GM18511 (cell line): Measurements from ENCODE around the gene RTN4.
"Not testable (repeated sequence)": the region's sequence is repeated elsewhere in the genome, so short reads cannot be mapped to it uniquely, and the experiment has no call there.

ENCODE experiments used
- ATAC-seq: cut with Tn5 transposase; IDR thresholded peaks from one replicate; pipeline ENCODE4 v1.9.1; 2021; ENCODE audit warnings: mild to moderate bottlenecking, moderate library complexity; ENCODE audit not compliant: unreplicated experiment

The RTN4 gene

GRCh38 chr2:55050100-55050994 is at the start of gene RTN4:
RTN4 (minus strand) TSS chr2:55050451; CDS start chr2:55050300, 151 bp downstream.
- ATAC-seq = peak; percentile 82

- ATAC-seq = no peak
These were observed 49.2 kb upstream of the RTN4 start for GRCh38 chr2:55099493-55099877.

GRCh38 chr2:55097461-55098410 is 47.5 kb upstream of the RTN4 start:
- ATAC-seq = no peak

GRCh38 chr2:55097082-55097460 is 46.8 kb upstream of the RTN4 start:
- ATAC-seq = no peak

- no peak for ATAC-seq
These were observed 46.3 kb upstream of the RTN4 start for GRCh38 chr2:55096586-55096985.

- ATAC-seq = no peak
These were observed 43.1 kb upstream of the RTN4 start for GRCh38 chr2:55093381-55093780.

- ATAC-seq = no peak
These were observed 42.2 kb upstream of the RTN4 start for GRCh38 chr2:55092439-55092838.

- ATAC-seq = not testable (repeated sequence)
These were observed 41.4 kb upstream of the RTN4 start for GRCh38 chr2:55091681-55092080.

GRCh38 chr2:55090702-55091101 is 40.5 kb upstream of the RTN4 start:
- ATAC-seq = no peak

- ATAC-seq = no peak
These were observed 39.5 kb upstream of the RTN4 start for GRCh38 chr2:55089726-55090125.

- no peak for ATAC-seq
These were observed 38.1 kb upstream of the RTN4 start for GRCh38 chr2:55088400-55088799.

GRCh38 chr2:55087936-55088335 is 37.7 kb upstream of the RTN4 start:
- ATAC-seq = no peak

GRCh38 chr2:55087501-55087900 is 37.2 kb upstream of the RTN4 start:
- no peak for ATAC-seq

GRCh38 chr2:55085113-55086040 is 35.1 kb upstream of the RTN4 start:
- no peak for ATAC-seq

- ATAC-seq = no peak
These were observed 34.4 kb upstream of the RTN4 start for GRCh38 chr2:55084641-55085040.

GRCh38 chr2:55080204-55080738 is 30.0 kb upstream of the RTN4 start:
- no peak for ATAC-seq

GRCh38 chr2:55078956-55079355 is 28.7 kb upstream of the RTN4 start:
- no peak for ATAC-seq

GRCh38 chr2:55076721-55077120 is 26.5 kb upstream of the RTN4 start:
- ATAC-seq = no peak

- not testable (repeated sequence) for ATAC-seq
These were observed 25.8 kb upstream of the RTN4 start for GRCh38 chr2:55076019-55076418.
